ENCODE data around the gene TRMT11. TPM values are rescaled to one million over a fixed set of nuclear protein-coding genes. Genes with fewer than 3 reads are reported as not detected.

The TRMT11 gene
- total and polyA plus RNA-seq, 2 donors from 2014 or later, result 10.6 to 25.1 TPM

GRCh38 chr6:125944434-125944816, 41.9 kb upstream of the TRMT11 start:
- FAIRE-seq, result no peak
- intact Hi-C loops (cut with DNase I), result no loop called here
- Histone ChIP-seq H3K4me1 (ENCODE audit: control insufficient read depth in 2 of 3, insufficient read depth in 2 of 3, low read depth in 1 of 3, low read length in 3 of 3) (no peaks in the 10 kb centered on the region), H3K27ac (ENCODE audit: low read depth in 2 of 2, low read length in 2 of 2) (peak overlapping the region in 1 of 2 donors; percentile 26), H3K9me3 (ENCODE audit: control insufficient read depth in 2 of 3, insufficient read depth in 1 of 3, low read length in 3 of 3) (no peaks in the 10 kb centered on the region), H3K9ac (ENCODE audit: low read length in 3 of 3) (no peak overlapping the region), H3K4me3 (ENCODE audit: low read length in 3 of 3) (no peak overlapping the region), H3K27me3 (ENCODE audit: control insufficient read depth, insufficient read depth, low read length) (no peaks in the 10 kb centered on the region), H3K36me3 (ENCODE audit: control insufficient read depth in 2 of 3, insufficient read depth in 3 of 3, low read length in 3 of 3) (no peaks in the 10 kb centered on the region)
- peak in 3 of 5 donors; percentile 42 to 85 (median 83) for DNase-seq
- TF ChIP-seq CTCF (IDR thresholded peaks at IDR 0.05; ENCODE audit: borderline replicate concordance, extremely low read depth, insufficient read depth), result no peak

- no peak overlapping the region for H3K9ac ChIP-seq (ENCODE audit: low read length in 3 of 3)
- FAIRE-seq, result no peak
- peak overlapping the region in 1 of 2 donors; percentile 50 for H3K27ac ChIP-seq (ENCODE audit: low read depth in 2 of 2, low read length in 2 of 2)
These were observed 41.4 kb upstream of the TRMT11 start for GRCh38 chr6:125944896-125945295.

GRCh38 chr6:125945378-125946141, 40.8 kb upstream of the TRMT11 start:
- H3K27ac ChIP-seq (ENCODE audit: low read depth in 2 of 2, low read length in 2 of 2), result peak overlapping the region in 1 of 2 donors; percentile 71
- DNase-seq (no peak), FAIRE-seq (no peak)
- intact Hi-C loops (cut with DNase I), result no loop called here
- H3K4me3 ChIP-seq (ENCODE audit: low read length in 3 of 3), result no peak overlapping the region
- no peaks in the 10 kb centered on the region for H3K27me3 ChIP-seq (ENCODE audit: control insufficient read depth, insufficient read depth, low read length)
- H3K4me1 ChIP-seq (ENCODE audit: control insufficient read depth in 2 of 3, insufficient read depth in 2 of 3, low read depth in 1 of 3, low read length in 3 of 3), result no peaks in the 10 kb centered on the region
- no peak overlapping the region for H3K9ac ChIP-seq (ENCODE audit: low read length in 3 of 3)
- no peaks in the 10 kb centered on the region for H3K36me3 ChIP-seq (ENCODE audit: control insufficient read depth in 2 of 3, insufficient read depth in 3 of 3, low read length in 3 of 3)
- H3K9me3 ChIP-seq (ENCODE audit: control insufficient read depth in 2 of 3, insufficient read depth in 1 of 3, low read length in 3 of 3), result no peaks in the 10 kb centered on the region
- no peak for TF ChIP-seq CTCF (IDR thresholded peaks at IDR 0.05; ENCODE audit: borderline replicate concordance, extremely low read depth, insufficient read depth)

More at GRCh38 chr6:125944896-125945295, 41.4 kb upstream of the TRMT11 start:
- Histone ChIP-seq H3K4me1 (ENCODE audit: control insufficient read depth in 2 of 3, insufficient read depth in 2 of 3, low read depth in 1 of 3, low read length in 3 of 3) (no peaks in the 10 kb centered on the region), H3K4me3 (ENCODE audit: low read length in 3 of 3) (no peak overlapping the region), H3K36me3 (ENCODE audit: control insufficient read depth in 2 of 3, insufficient read depth in 3 of 3, low read length in 3 of 3) (no peaks in the 10 kb centered on the region), H3K9me3 (ENCODE audit: control insufficient read depth in 2 of 3, insufficient read depth in 1 of 3, low read length in 3 of 3) (no peaks in the 10 kb centered on the region), H3K27me3 (ENCODE audit: control insufficient read depth, insufficient read depth, low read length) (no peaks in the 10 kb centered on the region)
- intact Hi-C loops (cut with DNase I), result no loop called here
- no peak for TF ChIP-seq CTCF (IDR thresholded peaks at IDR 0.05; ENCODE audit: borderline replicate concordance, extremely low read depth, insufficient read depth)
- DNase-seq, result no peak
